CD4-positive, alpha-beta T cell treated with Interleukin-1 beta for 1 hour (primary cell): ENCODE measurements around the gene SRPRB.

Source experiments
- DNase-seq, 2 donors: peaks; one replicate each; pipeline ENCODE4 v3.0.0-alpha.2; 2020 to 2022

SRPRB gene

DNA sequence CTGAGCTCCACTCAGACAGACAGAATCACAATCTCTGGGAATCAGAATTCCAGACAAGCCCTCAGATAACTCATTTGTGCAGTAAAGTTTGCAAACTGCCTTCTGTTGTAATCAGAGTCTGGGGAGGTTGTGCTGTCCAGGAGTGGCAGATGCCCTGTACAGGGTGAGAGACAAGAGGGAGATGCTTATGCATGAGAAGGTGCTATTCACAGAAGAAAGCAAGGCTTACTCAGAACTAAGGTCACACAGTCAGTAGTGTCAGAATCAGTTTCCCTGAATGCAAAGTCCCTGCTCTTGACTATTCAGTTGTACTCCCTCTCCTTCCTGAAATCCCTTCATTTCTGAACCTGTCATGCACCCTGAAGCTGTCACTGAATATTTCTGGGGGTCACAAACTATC, 43.7 kb downstream of the SRPRB start:
- DNase-seq: no peak

DNA sequence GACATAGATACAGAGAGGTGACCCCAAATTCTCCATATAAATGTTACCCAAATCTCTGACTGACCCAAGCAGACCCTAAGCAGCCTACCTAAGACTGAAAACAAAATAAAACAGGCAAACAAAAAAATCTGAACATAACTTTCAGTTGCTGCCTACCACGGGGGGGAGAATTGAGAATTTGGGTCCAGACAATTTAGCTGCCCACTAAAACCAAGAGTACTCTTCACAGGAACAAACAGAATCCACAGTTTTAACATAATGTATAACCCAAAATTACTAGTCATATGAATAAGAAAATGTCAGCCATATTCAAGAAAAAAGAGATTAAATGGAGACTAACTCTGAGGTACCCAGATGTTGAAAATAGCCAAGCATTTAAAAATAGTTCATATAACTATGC, 44.4 kb downstream of the SRPRB start:
- no peak for DNase-seq

DNA sequence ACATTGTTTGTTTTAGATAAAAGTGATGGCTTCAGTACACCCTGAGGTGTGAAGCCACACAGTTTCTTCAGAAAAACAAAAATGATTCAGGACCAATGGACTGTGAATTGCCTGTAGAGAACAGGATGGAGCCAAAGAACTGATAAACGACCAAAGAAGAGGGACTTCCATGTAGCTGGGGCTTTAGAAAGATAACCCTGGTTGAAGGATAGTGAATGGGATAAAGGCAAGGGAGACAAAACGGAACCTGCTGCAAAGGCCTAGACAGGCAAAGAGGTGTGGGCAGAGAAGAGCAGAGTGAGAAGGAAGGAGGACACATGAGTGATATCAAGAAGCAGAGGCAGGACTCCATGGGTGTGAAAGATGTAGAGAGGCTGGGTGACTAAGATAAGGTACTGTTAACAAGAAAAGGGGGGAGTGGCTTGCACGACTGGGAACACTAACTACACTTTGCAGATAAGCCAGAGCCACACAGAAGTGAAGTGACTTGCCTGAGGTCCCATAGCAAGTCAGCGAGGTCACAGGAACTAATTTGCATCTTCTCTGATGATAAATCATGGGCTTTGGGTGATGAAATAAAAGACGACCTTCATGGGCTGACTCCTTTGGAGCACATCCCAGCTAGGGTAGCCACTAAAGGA, 45.8 kb downstream of the SRPRB start:
- DNase-seq: no peak

DNA sequence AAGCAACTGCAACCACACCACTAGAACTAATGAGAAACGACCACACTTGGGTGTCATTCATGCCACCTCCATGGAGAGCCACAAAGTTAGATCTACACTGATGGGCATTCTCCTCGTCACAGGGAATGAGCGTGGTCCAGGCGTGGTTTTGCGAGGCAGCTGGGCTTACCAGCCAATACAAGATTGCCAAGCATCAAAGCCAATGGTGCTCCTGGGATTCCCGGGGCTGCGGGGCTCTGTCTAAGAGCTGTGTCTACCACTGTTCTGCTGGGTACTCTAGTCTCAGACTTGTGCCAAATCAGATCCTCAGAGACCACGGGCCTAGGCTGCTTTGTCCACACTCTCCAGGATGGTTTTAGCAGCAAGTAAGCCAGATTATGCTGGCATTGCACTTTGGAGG, 46.3 kb downstream of the SRPRB start:
- DNase-seq: no peak

DNA sequence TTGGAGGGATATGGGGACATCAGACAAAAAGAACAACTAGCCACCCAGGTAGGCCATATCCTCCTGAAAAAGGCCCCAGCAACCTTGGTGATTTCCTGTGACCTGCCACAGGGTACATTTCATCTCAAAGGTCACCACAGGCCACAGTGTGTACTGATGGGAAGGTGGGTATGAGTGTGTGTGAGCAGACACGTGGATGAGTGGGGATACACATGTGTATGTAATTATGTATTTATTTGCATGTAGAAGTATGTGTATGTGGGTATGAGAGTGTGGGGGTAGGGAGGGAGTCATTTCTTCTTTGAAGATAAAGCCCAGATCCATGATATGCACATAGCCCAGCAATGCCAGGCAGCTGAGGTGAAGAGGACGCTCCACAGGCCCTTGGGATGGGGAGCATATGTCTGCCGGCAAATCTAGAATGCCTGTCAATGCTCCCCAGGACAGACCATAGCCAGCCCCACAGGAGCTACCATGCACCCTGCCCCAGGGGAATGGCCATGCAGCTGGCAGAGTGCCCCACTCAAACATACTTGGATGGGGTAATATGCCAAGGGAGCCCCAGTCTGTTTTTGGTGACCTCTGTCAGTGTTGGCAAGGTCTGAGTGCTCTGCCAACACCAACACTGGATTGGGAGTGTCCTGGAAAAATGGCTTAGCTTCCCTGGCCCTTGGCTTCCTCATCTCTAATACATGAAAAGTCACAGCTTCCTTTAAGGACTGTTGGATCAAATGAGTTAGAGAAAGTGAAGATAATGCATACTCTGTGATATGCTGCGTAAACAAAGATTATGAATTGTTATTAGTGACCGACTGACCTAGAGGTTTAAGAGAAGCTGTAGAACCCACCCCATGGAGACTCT, 47.7 kb downstream of the SRPRB start:
- no peak for DNase-seq

DNA sequence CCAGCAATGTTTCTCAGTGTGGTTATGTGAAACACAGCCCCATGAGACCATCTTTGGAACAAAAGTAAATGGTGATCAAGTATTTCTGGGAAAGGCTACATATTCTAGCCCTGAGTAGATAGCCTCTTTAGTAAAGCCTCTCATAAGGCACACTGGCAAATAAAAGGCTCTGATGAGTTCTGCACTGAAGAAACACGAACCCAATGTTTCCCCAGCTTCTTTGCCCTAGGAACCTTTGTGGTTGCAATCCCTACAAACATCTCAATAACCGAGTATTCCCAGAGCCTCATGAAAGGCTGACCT, 48.3 kb downstream of the SRPRB start:
- DNase-seq: no peak

DNA sequence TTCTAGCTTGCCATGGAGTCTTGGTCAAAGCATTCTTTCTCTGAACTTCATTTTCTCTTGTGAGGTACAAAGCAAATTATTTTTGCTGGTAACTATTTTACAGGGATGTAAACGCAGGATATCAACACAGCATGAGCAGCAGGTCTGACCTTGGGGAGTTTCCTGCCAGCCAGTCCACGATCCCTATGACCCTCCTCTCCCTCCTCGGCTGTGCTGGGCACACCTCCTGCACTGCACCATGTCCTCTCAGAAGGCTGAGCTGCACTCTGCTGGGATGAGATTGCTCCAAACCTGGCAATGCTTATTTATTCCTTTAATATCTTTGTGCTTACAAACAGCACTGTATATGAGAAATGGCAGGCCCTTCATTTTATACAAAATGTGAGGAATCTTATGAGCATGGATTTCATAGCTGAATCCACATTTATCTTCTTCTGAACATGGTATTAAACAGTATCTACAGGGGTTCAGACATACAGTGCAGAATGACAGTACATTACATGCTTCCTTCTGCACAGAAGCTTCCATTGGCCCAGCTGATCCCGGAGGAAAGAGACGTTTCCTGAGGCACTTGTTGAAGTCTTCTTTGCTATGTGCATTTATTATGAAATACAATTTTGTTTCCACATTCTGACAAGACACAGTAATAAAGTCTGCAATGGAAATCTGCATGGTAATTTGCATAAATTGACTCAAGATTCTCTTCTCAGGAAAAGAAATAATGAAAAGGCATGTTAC, 48.8 kb downstream of the SRPRB start:
- no peak for DNase-seq

DNA sequence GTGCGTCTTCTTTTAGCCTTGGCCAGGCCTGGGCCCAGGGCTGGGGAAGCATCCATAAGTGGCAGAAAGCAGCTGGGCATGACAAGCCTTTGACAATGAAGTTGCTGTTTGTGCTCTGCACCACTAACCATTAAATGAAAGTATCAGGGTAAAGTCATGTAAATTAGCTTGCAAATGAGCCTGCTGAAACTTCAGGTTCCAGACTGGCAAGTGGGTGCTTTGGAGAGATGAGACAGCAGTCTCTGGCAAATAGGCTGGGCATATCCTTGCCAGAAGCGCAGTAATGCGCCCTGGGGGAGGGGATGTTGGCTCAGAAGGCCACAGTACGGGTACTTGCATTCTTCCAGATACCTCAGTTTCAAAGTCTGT, 49.4 kb downstream of the SRPRB start:
- DNase-seq: no peak

DNA sequence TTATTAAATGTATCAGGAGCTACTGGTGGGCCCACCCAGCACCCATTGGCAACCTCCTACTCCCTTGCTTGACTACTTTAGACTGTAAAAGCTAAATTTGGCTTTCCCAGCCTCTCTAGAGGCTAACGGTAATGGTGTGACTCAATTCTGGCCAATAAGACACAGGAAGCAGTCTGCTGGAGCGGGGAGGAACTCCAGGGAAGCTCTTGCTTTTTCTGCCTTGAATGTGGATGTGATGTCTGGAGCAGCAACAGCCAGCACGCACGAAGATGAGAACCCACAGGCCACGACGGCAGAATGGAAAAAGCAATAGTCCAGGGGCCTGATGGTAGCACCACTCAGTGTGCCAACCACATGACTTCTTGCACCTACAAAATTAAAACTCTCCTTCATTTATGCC, 50.2 kb downstream of the SRPRB start:
- DNase-seq: no peak

DNA sequence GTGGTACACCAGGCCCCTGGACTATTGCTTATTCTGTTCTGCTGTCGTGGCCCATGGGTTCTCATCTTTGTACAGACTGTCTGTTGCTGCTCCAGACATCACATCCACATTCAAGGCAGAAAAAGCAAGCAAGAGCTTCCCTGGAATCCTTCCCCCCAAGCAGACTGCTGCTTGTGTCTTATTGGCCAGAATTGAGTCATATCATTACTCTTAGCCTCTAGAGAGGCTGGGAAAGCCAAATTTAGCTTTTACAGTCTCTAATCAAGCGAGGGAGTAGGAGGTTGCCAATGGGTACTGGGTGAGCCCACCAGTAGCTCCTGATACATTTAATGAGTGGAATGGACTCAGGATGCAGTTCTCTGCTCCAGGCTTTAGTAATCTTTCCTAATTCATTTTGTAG, 50.7 kb downstream of the SRPRB start:
- DNase-seq: no peak

DNA sequence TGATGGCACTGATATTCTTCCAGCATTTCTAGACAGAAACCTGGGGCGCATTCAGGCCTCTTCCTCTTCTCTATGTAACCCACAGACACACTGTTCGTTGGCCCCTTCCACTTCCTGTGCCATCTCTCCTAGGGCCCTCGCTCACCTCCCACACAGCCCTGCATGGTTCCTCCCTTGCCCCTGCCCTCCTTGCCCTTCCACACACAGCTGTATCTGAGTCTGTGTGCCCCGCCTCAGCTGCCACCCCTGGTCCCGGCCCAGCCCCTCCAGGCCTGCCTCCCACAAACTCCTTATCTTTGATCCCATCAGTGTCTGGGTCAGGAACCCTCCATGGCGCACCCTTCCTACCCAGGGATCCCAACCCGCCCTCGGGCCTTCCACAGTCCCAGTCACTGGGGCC, 52.2 kb downstream of the SRPRB start:
- DNase-seq: no peak

DNA sequence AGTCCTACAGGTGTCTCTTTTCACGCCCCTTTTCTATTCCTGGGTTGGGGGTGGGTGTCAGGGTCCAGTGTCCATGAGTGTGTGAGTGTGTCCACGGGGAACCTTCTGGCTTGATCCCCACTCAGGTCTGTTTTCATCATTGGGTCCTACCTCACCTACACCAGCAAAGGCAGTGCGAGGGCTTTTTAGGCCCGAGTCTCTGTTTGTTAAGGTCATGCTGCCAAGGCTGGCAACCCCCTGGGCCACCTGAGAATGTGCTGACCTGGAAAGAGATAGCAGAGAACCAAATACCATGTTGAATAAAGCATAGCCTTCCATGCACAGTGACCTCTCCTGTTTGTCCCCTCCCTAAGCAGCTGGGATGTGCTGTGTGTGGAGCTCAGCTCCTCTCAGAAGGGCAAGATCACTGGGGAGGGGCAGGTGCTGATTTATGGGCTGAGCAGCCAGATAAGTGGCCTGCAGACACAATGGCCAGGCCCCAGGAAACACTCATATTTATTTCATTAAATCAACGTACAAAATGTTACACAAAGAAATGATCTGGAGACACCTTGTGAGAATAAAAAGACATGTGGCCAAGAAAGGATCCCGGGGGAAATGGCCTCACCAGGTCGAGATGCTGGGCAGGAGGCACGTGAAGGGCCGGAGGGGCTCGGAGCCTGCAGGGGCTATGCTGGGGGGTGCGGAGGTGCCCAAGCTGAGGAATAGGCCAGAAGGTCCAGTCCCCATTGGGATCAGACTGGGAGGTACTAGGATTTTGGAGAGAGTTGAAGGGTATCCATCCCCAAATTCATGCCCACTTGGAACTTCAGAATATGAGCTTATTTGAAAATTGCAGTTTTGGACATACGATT, 54.0 kb downstream of the SRPRB start:
- DNase-seq: no peak

DNA sequence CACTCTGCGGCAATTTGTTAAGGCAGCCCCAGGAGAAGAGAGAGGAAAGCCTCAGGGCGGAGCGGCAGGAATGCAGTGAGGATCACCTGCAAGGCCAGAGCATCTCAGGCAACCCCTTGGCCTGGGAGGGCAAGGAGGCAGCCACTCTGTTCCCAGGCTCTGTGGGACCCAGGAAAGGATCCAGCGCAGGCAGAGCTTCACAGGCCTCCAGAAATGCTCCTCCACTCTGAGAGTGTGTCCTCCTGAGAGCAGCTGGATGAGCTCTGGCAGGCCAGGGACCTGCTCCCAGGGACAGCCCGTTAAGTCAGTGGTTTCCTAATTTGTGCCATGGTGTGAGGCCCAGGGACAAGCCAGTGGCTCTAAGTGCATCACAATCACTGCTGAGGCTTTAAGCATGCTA, 54.9 kb downstream of the SRPRB start:
- no peak for DNase-seq

DNA sequence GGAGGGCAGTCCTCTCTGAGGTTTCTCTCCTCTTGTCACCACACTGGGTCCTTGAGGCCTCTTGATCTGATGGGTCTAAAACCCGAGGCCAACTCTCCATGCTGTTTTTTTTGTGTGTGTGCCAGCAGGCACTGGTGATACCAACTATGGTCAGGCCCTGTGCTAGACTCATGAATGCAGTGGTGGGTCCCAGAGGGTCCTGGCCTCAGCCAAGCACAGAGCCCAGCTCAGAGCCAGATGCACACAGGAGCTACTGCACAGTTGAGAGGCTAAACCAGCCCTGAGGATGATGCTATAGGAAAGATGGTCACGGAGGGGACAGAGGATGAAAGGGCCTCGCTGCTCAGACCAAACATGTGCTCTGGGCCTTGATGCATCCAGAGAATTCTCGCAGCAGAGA, 56.5 kb downstream of the SRPRB start:
- DNase-seq: no peak

DNA sequence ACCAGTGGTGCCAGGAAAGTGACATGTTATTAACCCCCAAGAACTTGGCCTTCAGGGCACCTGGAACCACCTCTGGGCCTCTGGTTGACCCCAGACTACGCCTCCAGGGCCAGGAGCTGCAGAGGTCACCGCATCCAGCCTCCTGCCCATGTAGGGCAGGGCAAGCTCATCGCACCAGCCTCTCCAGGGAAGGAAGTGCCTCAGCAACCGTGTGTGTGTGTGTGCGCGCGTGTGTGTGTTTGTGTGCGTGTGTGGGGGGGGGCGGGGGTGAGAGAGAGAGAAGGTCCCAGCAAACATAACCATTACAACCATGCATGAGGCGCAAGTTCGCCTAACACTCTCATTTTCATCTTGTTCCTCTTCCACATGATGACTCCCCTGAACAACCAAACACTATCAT, 58.3 kb downstream of the SRPRB start:
- DNase-seq: no peak

DNA sequence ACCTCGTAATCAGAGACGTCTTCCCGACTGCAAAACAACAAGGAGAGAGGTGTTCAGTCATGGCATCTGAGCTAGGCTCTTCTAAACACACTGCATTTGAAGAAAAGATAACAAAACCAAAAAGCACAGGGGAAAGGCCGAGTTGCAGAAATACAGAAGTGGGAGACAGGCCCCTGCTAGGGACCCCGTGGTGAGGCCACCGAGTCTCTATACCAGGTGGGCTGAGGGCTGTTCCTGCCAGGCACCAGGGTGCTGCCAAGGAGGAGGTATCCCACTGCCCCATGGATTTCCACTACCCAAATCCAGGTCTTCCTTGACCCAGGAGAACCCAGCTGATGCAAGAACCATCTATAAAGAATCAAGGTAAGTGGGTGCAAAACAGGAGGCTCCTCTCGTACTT, 59.0 kb downstream of the SRPRB start:
- DNase-seq: no peak

DNA sequence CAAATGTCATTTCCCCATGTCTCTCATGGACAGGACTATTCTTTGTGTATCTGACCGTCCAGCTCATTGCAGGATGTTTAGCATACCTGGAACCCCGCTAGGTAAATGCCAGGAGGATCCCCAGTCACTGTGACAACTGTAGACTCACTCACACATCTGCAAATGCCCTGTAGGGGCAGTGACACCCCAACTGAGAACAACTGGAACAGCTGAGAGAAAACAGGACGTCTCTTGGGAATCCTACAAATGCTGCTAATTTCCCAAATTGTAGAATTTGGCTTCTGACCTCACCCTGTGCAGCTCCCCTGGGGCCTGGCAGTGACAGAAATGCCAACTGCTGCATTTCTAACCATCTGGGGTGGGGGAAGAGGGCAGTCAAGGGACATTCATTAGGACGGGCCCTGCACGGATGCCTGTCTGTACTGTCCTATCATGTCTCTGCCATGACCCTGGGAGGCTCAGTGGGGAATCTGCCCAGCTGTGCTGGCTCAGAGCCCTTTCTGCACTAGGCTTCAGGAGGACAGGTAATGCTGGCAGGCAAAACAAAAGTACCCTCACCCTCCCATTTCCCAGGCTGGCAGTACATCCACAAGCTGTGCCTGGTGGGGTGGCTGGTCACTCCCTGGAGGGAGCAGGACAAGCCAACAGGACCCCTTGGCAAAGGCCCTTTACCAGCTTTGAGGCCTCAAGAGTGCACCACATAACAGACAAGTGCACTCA, 59.7 kb downstream of the SRPRB start:
- DNase-seq: no peak

DNA sequence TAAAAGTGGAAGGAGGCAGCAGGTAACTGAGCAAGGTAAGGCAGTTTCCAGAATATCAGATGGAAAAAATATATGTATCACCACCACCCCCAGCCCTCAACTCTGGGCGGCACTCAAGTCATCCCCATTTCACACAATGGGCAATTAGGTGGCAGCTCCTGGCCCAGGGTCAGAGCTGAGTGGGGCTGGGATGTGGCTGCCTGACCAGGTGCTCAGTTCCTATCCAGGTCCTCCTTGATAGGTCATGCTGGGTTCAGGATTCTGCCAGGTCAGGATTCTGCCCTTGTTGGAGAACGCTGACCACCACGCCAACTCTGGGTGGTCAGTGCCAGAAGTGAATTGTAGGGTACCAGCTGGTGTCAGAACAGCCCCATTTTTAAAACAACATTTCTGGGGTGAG, 60.5 kb downstream of the SRPRB start:
- DNase-seq: no peak

DNA sequence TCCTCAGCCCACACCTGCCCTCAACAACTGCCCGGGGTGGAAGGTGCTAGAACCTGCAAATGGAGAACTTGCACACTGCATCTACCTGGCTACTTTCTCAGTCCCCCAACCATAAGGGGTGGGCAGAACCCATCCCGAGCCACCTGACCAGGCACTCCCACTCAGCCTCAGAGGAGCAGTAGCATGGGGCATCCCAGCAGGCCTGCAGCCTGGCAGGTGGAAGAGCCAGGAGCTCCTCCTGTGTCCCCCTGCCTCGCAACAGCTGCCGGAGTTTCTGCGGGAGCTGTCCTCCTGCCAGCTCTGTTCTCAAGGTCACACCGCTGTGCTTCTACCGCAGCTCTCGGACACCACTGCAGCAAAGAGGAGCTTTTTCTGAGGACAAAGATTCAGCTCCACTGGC, 62.6 kb downstream of the SRPRB start:
- DNase-seq: no peak

DNA sequence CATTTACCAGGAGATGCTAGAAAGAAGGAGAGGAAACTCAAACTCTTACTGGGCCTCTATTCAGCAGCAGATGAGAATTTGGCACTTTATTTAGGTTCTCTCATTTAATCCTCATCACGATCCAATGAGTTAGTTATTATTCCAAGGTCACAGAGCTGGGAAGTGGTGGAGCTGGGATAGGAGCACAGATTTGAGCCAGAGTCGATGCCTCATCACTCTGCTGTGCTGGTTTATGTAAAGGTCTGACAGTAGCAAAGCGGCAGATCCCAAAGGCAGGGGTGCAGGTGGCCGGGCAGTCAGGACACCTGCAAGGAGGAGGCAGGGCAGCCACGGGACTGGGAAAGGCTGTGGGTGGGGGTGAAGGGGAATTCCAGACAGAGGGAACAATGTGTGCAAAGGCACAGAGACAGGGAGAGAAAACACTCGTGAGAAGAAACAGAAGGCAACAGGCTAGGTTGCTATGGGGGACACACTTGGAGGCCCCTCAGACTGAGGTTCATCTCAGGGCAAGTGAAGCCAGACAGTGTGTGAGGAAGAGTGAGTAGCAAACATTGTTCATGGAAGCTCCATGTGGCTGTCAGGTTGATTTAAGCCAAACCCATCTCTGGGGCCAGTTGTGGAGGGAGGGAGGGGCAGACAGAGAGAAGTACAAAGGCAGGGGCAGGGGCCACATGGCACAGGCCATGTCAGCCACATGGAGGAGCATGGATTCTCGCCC, 63.3 kb downstream of the SRPRB start:
- DNase-seq: no peak

DNA sequence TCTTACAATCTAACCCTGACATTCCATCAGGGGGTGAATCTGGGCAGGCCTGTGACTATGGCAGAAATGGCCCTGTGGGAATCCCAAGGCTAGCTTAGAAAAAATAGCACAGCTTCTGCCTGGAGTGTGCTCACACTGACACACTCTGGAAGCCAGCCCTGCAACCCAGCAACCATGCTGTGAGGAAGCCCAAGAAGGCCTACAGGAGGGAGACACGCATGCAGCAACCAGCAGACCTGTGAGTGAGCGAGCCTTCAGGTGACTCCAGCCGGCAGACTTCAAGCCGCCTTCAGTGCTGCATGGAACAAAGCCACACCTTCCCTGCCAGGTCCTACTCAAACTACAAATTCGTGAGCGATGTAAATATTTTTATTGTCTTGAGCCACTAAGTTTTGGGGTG, 64.0 kb downstream of the SRPRB start:
- no peak for DNase-seq

DNA sequence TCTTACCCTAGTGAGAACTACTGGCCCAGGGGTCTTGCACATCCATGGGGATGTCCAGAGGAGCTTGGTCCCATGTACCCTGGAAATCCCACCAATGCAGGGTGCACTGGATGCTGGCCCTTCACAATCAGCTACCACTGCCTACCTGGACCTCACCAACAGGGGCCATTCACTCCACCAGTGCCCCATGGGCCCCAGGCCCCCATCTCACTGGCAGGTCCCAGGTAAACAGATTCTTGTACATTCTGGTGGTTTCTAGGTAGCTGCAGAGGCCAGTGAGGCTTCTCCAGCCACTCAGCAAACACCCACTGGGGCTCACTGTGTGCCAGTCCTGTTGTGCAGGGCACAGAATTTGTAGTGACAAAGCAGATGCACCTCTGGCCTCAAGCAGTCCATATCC, 65.2 kb downstream of the SRPRB start:
- no peak for DNase-seq
